Gastrocnemius medialis (tissue), 4 donors: ENCODE measurements around the gene UBR3.

Source experiments
- POLR2A ChIP-seq, 2 donors: fragments of 450-650 bp; IDR thresholded peaks; one replicate each; pipeline ENCODE4 v1.6.1; 2017; ENCODE audit warnings: antibody characterized with exemption in 2 of 2, mild to moderate bottlenecking in 2 of 2, moderate library complexity in 2 of 2
- TF ChIP-seq, protein P1 (sequence below), 5 experiments: fragments of 450-650 bp in 3 of 5; fragments of 200-600 bp in 2 of 5; sonication (generic) in 2 of 5; IDR thresholded peaks in 4 of 5; conservative IDR thresholded peaks in 1 of 5; 1 replicate in 4 of 5; 2 replicates in 1 of 5; pipeline ENCODE4 v1.5.1; 2016 to 2019; ENCODE audit warnings: antibody characterized with exemption in 5 of 5, mild to moderate bottlenecking in 3 of 5, moderate library complexity in 3 of 5

DNA sequence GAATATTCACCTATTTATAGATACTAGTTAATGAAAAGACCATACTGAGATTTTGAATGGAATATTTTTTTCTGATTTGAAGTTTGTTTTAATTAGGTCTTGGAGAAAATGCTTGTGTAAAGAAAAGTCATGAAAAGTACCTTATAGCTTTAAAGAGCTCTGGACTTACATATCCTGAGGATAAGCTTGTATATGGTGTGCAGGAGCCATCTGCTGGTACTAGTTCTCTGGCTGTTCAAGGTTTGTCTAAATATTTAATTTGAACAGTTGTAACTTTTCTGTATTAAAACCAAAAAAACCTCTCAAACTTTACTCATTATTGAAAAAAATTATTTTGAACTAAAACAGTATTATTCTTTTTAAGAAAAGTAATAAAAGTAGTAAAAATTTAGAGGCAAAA, 50.1 kb downstream of the UBR3 start:
- TF ChIP-seq, protein P1, sequence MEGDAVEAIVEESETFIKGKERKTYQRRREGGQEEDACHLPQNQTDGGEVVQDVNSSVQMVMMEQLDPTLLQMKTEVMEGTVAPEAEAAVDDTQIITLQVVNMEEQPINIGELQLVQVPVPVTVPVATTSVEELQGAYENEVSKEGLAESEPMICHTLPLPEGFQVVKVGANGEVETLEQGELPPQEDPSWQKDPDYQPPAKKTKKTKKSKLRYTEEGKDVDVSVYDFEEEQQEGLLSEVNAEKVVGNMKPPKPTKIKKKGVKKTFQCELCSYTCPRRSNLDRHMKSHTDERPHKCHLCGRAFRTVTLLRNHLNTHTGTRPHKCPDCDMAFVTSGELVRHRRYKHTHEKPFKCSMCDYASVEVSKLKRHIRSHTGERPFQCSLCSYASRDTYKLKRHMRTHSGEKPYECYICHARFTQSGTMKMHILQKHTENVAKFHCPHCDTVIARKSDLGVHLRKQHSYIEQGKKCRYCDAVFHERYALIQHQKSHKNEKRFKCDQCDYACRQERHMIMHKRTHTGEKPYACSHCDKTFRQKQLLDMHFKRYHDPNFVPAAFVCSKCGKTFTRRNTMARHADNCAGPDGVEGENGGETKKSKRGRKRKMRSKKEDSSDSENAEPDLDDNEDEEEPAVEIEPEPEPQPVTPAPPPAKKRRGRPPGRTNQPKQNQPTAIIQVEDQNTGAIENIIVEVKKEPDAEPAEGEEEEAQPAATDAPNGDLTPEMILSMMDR (IDR thresholded peaks at IDR 0.05 in 4 of 5, conservative IDR thresholded peaks at IDR 0.05 in 1 of 5) = peak in 3 of 5 experiments; percentile 12 to 44 (median 33)
- no peak for TF ChIP-seq POLR2A (IDR thresholded peaks at IDR 0.05)
